ENCODE data around the gene HACL1. TPM values are rescaled to one million over a fixed set of nuclear protein-coding genes. Genes with fewer than 3 reads are reported as not detected.

The HACL1 gene
- total and polyA plus RNA-seq, 2 donors (not counting 3 experiments of a cell fraction or from before 2014, with no cell fraction given) = 16.5 to 27.4 TPM

GRCh38 chr3:15592968-15593367 lies 8.4 kb downstream of the HACL1 start:
- dilution Hi-C loops (cut with MboI; ENCODE audit: extremely low pct_ligation_motif_present, low sequenced_read_pairs) = no loop called here

More at GRCh38 chr3:15592968-15593367, 8.4 kb downstream of the HACL1 start:
- ChIA-PET CTCF (no interaction called here), POLR2A (no interaction called here)
- Histone ChIP-seq H4K20me1 (replicated peaks; ENCODE audit: control insufficient read depth, extremely low read depth, insufficient read depth, low read length) (no peaks in the 10 kb centered on the region), H3K36me3 (ENCODE audit: control insufficient read depth in 2 of 2, extremely low read depth in 1 of 2, insufficient read depth in 2 of 2, low read length in 2 of 2) (peaks cover 2 to 11% of the 10 kb centered on the region in 2 experiments), H3K27me3 (ENCODE audit: control insufficient read depth in 2 of 2, insufficient read depth in 2 of 2, low read length in 2 of 2) (no peaks in the 10 kb centered on the region), H3K9ac (replicated peaks; ENCODE audit: extremely low read depth, insufficient read depth, low read length) (no peak overlapping the region), H3K4me1 (ENCODE audit: control insufficient read depth, extremely low read depth, insufficient read depth, low read length) (no peaks in the 10 kb centered on the region), H3K4me3 (replicated peaks in 1 of 3; ENCODE audit: insufficient read depth in 1 of 3, low read depth in 1 of 3, low read length in 3 of 3) (no peak overlapping the region), H3K4me2 (ENCODE audit: insufficient read depth, low read length) (no peak overlapping the region), H3K9me1 (replicated peaks; ENCODE audit: control insufficient read depth, extremely low read depth, insufficient read depth, low read length) (no peaks in the 10 kb centered on the region), H2AFZ (ENCODE audit: low read depth, low read length) (no peak overlapping the region), H3K27ac (ENCODE audit: insufficient read depth, low read depth, low read length) (no peak overlapping the region), H3K79me2 (ENCODE audit: control insufficient read depth, insufficient read depth, low read length) (no peaks in the 10 kb centered on the region), H3K9me3 (replicated peaks; ENCODE audit: control insufficient read depth, insufficient read depth, low read length) (no peaks in the 10 kb centered on the region)
- TF ChIP-seq MYC (IDR thresholded peaks at IDR 0.05; ENCODE audit: low read depth, low read length) (no peak), MAX (IDR thresholded peaks at IDR 0.05; ENCODE audit: insufficient read depth, insufficient read length) (no peak), JUN (IDR thresholded peaks at IDR 0.05; ENCODE audit: borderline replicate concordance, insufficient read depth, insufficient read length, low read depth) (no peak), GATA2 (IDR thresholded peaks at IDR 0.05; ENCODE audit: insufficient read depth, insufficient read length, low read depth, low read length) (no peak), POLR2A (IDR thresholded peaks at IDR 0.05; ENCODE audit: low read depth, low read length) (no peak), EZH2 (IDR thresholded peaks at IDR 0.05; ENCODE audit: borderline replicate concordance, low read depth, low read length, severe bottlenecking) (no peak), FOS (IDR thresholded peaks at IDR 0.05; ENCODE audit: borderline replicate concordance, insufficient read depth, low read length) (no peak), POLR2AphosphoS5 (IDR thresholded peaks at IDR 0.05; ENCODE audit: insufficient read depth, low read depth, low read length) (no peak)
- TF ChIP-seq, protein P1, sequence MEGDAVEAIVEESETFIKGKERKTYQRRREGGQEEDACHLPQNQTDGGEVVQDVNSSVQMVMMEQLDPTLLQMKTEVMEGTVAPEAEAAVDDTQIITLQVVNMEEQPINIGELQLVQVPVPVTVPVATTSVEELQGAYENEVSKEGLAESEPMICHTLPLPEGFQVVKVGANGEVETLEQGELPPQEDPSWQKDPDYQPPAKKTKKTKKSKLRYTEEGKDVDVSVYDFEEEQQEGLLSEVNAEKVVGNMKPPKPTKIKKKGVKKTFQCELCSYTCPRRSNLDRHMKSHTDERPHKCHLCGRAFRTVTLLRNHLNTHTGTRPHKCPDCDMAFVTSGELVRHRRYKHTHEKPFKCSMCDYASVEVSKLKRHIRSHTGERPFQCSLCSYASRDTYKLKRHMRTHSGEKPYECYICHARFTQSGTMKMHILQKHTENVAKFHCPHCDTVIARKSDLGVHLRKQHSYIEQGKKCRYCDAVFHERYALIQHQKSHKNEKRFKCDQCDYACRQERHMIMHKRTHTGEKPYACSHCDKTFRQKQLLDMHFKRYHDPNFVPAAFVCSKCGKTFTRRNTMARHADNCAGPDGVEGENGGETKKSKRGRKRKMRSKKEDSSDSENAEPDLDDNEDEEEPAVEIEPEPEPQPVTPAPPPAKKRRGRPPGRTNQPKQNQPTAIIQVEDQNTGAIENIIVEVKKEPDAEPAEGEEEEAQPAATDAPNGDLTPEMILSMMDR (IDR thresholded peaks at IDR 0.05; ENCODE audit: extremely low read depth in 1 of 2, insufficient read depth in 1 of 2, low read depth in 1 of 2, low read length in 2 of 2) = no peak
- intact Hi-C loops (cut with micrococcal nuclease) = no loop called here
- BruUV-seq (replicated peaks) = no TSS peak
- FAIRE-seq (no peak), DNase-seq (ENCODE audit: low read depth, low spot score) (no peak)
